Measurements from ENCODE around the gene NRP2.

NRP2 gene

DNA sequence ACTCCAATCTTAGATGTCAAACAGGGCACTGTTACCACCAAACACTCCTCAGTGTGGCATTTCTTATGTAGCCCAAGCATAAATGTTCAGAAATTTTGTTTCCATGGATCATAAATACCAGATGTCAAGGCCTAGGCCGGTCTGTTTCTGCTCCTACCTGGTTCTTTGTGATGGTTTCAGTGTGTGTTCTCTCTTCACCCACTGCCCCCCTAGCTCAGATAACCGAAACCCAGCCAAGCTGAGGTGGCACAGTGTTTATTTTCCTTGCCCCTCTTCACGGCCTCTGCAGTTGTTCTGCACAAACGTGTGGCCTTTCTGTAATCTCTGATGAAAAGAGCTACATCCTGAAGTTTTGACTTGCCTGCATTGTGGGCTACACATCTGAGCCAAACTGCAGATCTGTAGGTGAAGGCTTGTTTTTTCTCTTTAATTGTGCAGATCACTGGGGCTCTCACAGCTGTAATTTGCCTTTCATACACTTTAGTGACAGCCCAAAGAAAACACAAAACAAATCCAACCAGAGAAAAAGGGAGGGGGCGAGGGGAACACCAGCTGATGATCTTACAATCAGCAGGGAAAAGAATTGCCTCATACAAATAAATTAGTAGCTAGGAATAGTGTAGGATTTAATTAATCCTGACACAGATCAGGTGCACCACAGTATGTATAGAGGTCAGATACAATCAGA is 99.1 kb downstream of the NRP2 start:
- DNase-seq (no peak), ATAC-seq (replicated peaks) (no peak)
- no peaks in the 10 kb centered on the region for H3K9me3 Mint-ChIP-seq
- H3K27ac Mint-ChIP-seq: no peak overlapping the region
- H3K36me3 Mint-ChIP-seq (ENCODE audit: insufficient read depth): no peaks in the 10 kb centered on the region
- no peaks in the 10 kb centered on the region for H3K4me1 Mint-ChIP-seq (ENCODE audit: low read depth in 2 of 2)
- peaks cover 17 to 41% of the 10 kb centered on the region in 2 donors for H3K27me3 Mint-ChIP-seq
- H3K4me3 Mint-ChIP-seq: no peak overlapping the region

DNA sequence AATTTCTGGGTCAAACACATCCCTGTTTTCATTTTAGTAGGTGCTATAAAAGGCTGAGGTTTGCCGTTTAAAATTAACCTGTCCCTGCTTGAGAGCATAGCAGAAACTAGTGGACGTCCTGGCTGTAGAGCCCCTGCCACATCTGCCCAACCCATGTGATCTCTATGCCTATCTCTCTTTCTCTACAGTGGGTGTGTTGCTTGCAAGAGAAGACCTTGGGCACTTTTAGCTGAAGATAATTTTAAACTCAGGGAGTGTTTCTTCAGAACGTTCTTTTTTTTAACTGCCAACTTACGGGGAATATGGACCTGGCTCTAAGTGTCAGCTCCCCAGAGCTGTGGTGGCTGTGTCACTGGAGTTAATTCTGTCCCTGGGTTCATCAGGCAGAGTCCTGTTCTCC is 100.6 kb downstream of the NRP2 start:
- Mint-ChIP-seq H3K27me3 (peaks cover 4 to 35% of the 10 kb centered on the region in 2 donors), H3K27ac (no peak overlapping the region), H3K9me3 (no peaks in the 10 kb centered on the region), H3K4me1 (ENCODE audit: low read depth in 2 of 2) (no peaks in the 10 kb centered on the region), H3K36me3 (ENCODE audit: insufficient read depth) (no peaks in the 10 kb centered on the region), H3K4me3 (no peak overlapping the region)
- ATAC-seq (replicated peaks) (no peak), DNase-seq (no peak)

DNA sequence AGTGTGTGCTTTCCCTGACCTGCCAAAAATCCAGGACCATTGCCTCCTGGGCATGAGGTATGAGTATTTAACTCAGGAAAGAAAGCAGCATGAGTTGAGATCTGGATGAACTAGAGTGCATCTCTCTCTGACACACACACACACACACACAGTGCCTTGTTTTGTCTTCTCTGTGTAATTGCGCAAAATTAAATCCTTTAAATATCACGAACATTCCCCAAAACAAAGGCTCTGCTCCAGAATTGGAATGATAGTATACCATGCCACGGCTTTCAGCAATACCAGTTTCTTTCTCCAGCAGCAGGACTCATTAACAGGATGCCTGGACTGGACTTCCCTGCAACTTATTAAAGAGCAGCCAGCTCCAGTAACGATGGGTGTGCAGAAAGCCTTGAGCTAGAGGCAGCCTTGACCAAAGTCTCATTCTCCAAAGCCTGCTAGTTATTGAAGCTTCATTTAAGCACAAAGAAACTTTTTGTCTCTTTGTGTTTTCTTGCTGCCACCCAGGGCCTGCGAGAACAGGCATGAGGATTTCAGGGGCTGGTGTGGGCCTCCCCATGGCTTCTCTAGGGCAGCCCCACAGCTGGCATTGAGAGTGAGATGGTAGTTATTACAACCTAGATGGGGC is 101.7 kb downstream of the NRP2 start:
- no peak for DNase-seq
- Mint-ChIP-seq H3K36me3 (ENCODE audit: insufficient read depth) (no peaks in the 10 kb centered on the region), H3K27ac (no peak overlapping the region), H3K4me1 (ENCODE audit: low read depth in 2 of 2) (no peaks in the 10 kb centered on the region), H3K4me3 (no peak overlapping the region), H3K27me3 (peaks cover 4 to 29% of the 10 kb centered on the region in 2 donors), H3K9me3 (no peaks in the 10 kb centered on the region)
- no peak for ATAC-seq (replicated peaks)

DNA sequence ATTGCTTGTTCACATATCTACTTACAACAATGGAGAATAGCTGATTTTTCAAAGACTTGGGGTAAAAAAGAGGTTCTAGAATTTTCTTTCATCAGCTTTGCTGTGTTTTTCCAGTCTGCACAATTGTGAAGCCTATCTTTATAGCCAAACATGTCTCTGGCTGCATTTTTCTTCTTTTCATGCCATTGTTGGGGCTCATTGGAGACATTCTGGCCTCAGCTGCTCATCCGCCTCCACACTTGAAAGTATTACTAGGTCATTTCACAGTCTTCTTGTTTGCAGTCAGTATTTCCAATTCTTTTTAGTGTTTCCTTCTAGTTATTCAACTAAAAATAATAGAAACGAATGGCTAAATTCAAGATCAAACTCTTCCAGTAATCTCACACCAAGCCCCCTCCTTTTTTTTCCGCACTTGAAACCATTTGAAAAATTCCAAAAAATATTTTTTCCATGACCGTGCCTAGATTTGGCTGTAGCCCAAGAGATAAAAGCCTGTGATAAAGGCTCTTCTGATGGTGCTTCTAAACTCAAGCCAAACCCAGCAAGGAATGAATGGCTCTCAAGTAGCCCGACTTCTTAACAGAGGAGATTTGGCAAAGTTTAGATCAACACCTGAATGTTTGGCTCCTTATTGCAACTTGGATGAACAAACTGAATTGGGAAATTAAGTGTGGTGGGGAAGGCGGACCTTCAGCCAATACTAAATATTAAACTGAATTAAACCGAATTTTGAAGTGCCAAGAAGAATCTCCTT is 103.4 kb downstream of the NRP2 start:
- Mint-ChIP-seq H3K4me1 (ENCODE audit: low read depth in 2 of 2) (no peaks in the 10 kb centered on the region), H3K27me3 (peaks cover 10 to 40% of the 10 kb centered on the region in 2 donors), H3K27ac (no peak overlapping the region), H3K36me3 (ENCODE audit: insufficient read depth) (no peaks in the 10 kb centered on the region), H3K4me3 (no peak overlapping the region), H3K9me3 (no peaks in the 10 kb centered on the region)
- DNase-seq: no peak
- ATAC-seq (replicated peaks): no peak

DNA sequence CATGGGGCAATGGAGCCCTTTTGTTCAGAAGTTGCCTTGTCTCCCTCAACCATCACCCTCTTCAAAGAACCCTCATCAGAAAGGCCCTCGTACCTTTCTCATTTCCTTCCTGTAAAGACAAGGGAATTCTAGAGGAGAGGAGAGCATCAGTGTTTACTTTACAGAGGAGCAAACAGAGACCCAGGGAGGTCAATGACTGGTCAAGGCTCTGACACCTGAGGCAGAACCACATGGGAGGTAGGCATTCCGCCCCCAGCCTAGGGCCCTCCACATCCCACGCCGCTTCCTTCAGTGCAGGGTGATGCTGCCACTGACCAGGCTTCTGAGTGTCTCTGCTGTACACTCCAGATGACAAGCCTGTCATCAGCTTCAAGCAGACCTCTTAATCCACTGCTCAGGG is 104.7 kb downstream of the NRP2 start:
- ATAC-seq (replicated peaks): no peak
- H3K4me3 Mint-ChIP-seq: no peak overlapping the region
- no peaks in the 10 kb centered on the region for H3K36me3 Mint-ChIP-seq (ENCODE audit: insufficient read depth)
- H3K9me3 Mint-ChIP-seq: no peaks in the 10 kb centered on the region
- no peak for DNase-seq
- no peak overlapping the region for H3K27ac Mint-ChIP-seq
- H3K4me1 Mint-ChIP-seq (ENCODE audit: low read depth in 2 of 2): no peaks in the 10 kb centered on the region
- peaks cover 10 to 47% of the 10 kb centered on the region in 2 donors for H3K27me3 Mint-ChIP-seq

DNA sequence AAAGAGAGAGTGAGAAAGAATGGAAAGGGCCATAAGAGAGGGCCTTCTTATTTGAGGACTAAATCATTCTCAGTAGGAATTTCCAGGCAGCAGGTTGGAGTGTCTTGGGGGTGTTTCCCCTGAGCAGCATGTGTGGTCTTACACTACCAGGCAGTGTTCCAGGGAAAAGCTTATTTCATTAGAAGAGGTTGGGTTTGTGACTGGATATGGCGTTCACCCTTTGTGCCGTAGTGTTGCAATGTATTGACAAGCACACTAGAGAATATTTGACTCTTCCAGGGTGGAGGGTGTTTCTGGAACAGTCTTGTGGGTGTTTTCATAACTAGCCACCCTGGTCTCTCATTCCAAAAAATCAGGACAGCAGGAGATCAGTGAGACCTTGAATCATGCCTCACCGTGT is 105.5 kb downstream of the NRP2 start:
- Mint-ChIP-seq H3K36me3 (ENCODE audit: insufficient read depth) (no peaks in the 10 kb centered on the region), H3K27me3 (peaks cover 11 to 43% of the 10 kb centered on the region in 2 donors), H3K9me3 (no peaks in the 10 kb centered on the region), H3K4me1 (ENCODE audit: low read depth in 2 of 2) (no peaks in the 10 kb centered on the region), H3K27ac (no peak overlapping the region), H3K4me3 (no peak overlapping the region)
- DNase-seq (no peak), ATAC-seq (replicated peaks) (no peak)

DNA sequence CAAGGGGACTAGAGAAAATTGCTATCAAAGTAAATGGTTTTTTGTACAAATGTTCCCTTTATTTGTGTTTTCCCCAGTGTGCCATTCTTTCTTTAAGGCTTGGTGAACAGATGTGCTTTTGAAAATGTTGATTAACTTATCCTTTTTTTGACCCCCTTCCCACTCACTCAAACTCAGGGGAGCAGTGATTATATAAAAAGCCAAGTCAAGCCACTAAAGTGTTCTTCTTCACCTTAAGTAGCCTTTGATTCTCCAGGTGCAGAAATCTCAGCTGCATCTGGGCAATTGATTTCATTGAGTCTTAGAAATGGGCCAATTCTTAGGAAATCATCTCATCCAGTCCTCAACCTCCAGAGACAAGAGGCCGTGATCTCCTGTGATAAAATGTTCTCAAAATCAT is 107.6 kb downstream of the NRP2 start:
- no peak for ATAC-seq (replicated peaks)
- Mint-ChIP-seq H3K4me3 (no peak overlapping the region), H3K36me3 (ENCODE audit: insufficient read depth) (no peaks in the 10 kb centered on the region), H3K27me3 (peaks cover 12 to 52% of the 10 kb centered on the region in 2 donors), H3K4me1 (ENCODE audit: low read depth in 2 of 2) (no peaks in the 10 kb centered on the region), H3K9me3 (no peaks in the 10 kb centered on the region), H3K27ac (no peak overlapping the region)
- no peak for DNase-seq

DNA sequence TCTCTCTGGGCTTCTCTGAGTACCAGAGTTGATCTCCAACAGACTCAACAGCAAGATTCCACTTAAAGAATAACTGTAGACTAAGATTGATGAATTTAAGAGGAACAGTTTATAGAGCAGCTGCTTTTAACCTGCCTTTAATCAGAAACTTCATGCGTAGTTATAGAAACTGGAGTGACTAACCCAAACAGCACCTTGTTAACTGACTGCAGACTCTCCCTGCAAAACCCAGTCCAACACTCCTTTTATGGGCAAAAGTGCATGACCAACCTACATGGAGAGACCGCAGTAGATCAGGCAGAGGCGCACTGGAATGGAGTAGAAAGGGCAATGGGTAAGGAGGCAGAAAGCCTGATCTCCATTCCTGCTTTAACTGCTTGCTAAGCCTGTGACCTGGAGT is 110.6 kb downstream of the NRP2 start:
- Mint-ChIP-seq H3K9me3 (no peaks in the 10 kb centered on the region), H3K4me1 (ENCODE audit: low read depth in 2 of 2) (no peaks in the 10 kb centered on the region), H3K27ac (no peak overlapping the region), H3K36me3 (ENCODE audit: insufficient read depth) (no peaks in the 10 kb centered on the region), H3K4me3 (no peak overlapping the region), H3K27me3 (peaks cover 11 to 58% of the 10 kb centered on the region in 2 donors)
- ATAC-seq (replicated peaks): no peak
- DNase-seq: no peak

DNA sequence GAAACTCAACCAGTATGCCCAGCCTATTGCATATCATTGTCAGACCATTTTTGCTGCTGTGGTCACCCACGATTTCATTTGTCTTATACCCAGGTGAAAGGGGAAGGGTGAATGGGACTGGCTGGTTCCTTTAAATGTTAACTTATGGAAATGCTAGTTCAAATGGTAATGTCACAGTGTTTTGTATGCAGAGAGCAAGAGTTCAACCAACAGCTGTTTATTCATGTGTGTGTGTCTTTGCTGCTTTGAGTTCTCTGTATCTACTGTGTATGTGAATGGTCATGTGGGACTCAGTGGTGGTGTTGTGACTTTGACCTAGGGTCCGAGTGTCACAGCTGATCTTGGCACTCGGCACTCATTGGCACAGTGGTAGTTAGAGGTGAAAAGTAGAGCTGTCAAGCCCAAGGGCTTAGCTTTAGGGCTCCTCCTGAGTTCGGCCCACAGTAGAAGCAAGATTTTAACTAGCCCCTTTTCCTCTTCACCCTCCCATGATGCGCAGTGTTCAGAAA is 114.6 kb downstream of the NRP2 start:
- Mint-ChIP-seq H3K4me3 (no peak overlapping the region), H3K9me3 (no peaks in the 10 kb centered on the region), H3K4me1 (ENCODE audit: low read depth in 2 of 2) (no peaks in the 10 kb centered on the region), H3K27ac (no peak overlapping the region), H3K27me3 (peaks cover 5 to 57% of the 10 kb centered on the region in 2 donors), H3K36me3 (ENCODE audit: insufficient read depth) (no peaks in the 10 kb centered on the region)
- DNase-seq (no peak), ATAC-seq (replicated peaks) (no peak)

DNA sequence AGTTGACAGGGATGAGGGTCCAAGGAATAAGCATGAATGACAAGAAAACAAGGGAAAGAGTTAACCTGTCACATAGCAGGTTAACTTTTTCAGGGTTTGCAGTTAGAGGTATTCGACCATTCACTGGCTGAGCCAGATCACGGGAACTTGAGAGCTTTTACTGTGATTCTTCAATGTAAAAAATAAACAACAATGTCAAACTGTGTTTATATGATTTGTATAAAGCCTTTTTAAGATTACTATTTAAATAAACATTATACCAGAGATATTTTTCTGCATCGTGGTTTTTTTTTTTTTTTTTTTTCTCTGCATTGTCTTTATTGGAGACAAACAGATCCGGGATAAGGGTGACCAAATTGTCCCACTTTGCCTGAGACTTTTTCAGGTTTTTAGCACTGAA is 115.6 kb downstream of the NRP2 start:
- ATAC-seq (replicated peaks): no peak
- Mint-ChIP-seq H3K27me3 (peaks cover 3 to 64% of the 10 kb centered on the region in 2 donors), H3K4me3 (no peak overlapping the region), H3K36me3 (ENCODE audit: insufficient read depth) (no peaks in the 10 kb centered on the region), H3K4me1 (ENCODE audit: low read depth in 2 of 2) (no peaks in the 10 kb centered on the region), H3K27ac (no peak overlapping the region), H3K9me3 (no peaks in the 10 kb centered on the region)
- DNase-seq: no peak

DNA sequence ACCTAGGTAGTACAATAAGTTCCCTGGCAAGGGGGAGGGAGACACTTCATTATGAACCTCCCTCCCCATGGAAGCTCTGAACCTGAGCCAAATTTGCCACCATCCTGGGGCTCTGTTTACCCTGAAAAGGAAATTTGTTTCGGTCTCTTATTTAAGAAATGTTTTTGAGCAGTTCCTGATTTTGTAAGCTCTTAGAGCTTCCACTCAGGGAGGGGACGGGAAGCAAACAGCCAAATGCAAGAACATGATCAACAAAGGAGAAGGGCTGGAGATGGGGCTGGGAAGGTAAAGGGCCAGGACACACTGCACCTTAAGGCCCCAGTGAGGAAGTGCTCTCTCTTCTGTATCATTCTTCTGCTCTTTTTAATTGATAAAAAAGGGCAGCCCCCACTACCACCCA is 117.9 kb downstream of the NRP2 start:
- ATAC-seq (replicated peaks): no peak
- Mint-ChIP-seq H3K36me3 (ENCODE audit: insufficient read depth) (no peaks in the 10 kb centered on the region), H3K4me1 (ENCODE audit: low read depth in 2 of 2) (no peaks in the 10 kb centered on the region), H3K9me3 (no peaks in the 10 kb centered on the region), H3K4me3 (no peak overlapping the region), H3K27me3 (peaks cover 0 to 56% of the 10 kb centered on the region in 2 donors), H3K27ac (no peak overlapping the region)
- no peak for DNase-seq

DNA sequence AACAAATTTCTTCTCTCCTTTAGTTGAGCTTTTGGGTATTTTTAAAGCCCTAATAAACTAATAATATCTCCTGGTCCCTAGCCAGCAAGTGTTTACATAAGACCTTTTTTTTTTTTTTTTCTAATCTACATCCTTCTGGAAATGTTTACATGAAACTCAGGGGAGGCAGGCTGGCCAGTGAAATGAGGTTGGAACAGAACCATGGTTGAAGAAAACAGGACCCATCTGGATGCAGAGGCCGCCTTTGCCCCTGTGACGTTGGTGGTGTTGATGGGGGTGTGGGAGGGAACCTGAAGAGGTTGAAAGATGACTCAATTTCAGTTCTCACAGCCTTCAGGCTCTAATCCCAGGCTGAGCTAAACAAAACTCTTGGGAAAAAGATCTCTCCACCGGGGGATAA is 118.5 kb downstream of the NRP2 start:
- no peak for ATAC-seq (replicated peaks)
- Mint-ChIP-seq H3K27ac (no peak overlapping the region), H3K36me3 (ENCODE audit: insufficient read depth) (no peaks in the 10 kb centered on the region), H3K9me3 (no peaks in the 10 kb centered on the region), H3K4me3 (no peak overlapping the region), H3K27me3 (peaks cover 5 to 62% of the 10 kb centered on the region in 2 donors), H3K4me1 (ENCODE audit: low read depth in 2 of 2) (no peaks in the 10 kb centered on the region)
- no peak for DNase-seq

DNA sequence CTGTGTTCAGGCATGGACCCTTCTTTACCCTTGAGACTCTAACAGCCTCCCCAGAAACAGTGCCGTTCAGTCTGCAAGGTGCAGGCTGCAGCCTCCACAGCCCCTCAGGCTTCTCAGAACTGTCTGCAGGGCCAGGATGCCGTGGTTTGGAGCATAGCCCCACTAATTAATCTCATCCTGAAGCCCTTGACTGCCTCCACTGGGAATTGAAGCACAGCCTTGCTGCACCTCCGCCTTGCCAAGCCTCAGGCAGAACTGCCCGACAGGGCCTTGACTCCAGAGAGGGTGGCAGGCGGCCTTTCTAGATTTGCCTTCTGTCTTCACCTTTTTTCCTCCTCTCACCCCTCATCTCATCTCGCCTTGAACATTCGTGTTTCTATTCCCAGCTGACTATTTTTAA is 119.8 kb downstream of the NRP2 start:
- ATAC-seq (replicated peaks): no peak
- Mint-ChIP-seq H3K9me3 (no peaks in the 10 kb centered on the region), H3K4me3 (no peak overlapping the region), H3K4me1 (ENCODE audit: low read depth in 2 of 2) (no peaks in the 10 kb centered on the region), H3K27me3 (peaks cover 11 to 69% of the 10 kb centered on the region in 2 donors), H3K27ac (no peak overlapping the region), H3K36me3 (ENCODE audit: insufficient read depth) (no peaks in the 10 kb centered on the region)
- no peak for DNase-seq

DNA sequence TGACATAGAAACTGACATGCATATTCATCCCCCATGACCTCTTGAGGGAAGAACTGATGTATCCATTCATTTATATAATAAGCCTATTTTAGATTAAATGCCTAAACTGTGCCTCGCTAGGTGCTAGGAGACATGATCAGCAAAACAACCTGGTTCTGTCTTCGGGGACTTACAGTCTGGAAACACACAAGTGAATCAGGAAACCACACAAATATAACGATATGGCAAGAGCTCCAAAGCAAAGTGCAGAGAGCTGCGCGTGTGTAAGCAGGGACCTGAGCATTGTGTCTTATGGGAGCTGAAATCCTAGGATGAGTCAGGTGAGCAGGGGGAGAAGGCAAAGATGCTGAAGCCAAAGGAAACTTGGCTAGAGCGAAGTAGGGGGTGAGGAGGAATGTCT is 120.6 kb downstream of the NRP2 start:
- no peaks in the 10 kb centered on the region for H3K4me1 Mint-ChIP-seq (ENCODE audit: low read depth in 2 of 2)
- no peak overlapping the region for H3K4me3 Mint-ChIP-seq
- H3K27ac Mint-ChIP-seq: no peak overlapping the region
- no peaks in the 10 kb centered on the region for H3K36me3 Mint-ChIP-seq (ENCODE audit: insufficient read depth)
- peaks cover 16 to 66% of the 10 kb centered on the region in 2 donors for H3K27me3 Mint-ChIP-seq
- no peak for ATAC-seq (replicated peaks)
- no peaks in the 10 kb centered on the region for H3K9me3 Mint-ChIP-seq
- no peak for DNase-seq
